Thyroid gland (tissue), 4 donors: ENCODE results near the gene CLEC20A. TPM values are rescaled to one million over a fixed set of nuclear protein-coding genes. Genes with fewer than 3 reads are reported as not detected.

Experiments
- DNase-seq, 2 donors: peaks; one replicate each; pipeline ENCODE4 v3.0.0-alpha.2; 2019
- H3K27ac ChIP-seq, 3 donors: fragments of 200-600 bp; sonication (generic); 1 replicate in 2 of 3; 2 replicates in 1 of 3; pipeline ENCODE4 v1.5.1; 2016 to 2019; ENCODE audit warnings: mild to moderate bottlenecking in 1 of 3, moderate library complexity in 1 of 3
- H3K27me3 ChIP-seq: fragments of 200-600 bp; sonication (generic); one replicate; pipeline ENCODE4 v1.5.1; 2019
- H3K36me3 ChIP-seq, 2 donors: fragments of 200-600 bp; sonication (generic); one replicate each; pipeline ENCODE4 v1.5.1; 2016 to 2019
- H3K4me1 ChIP-seq, 2 donors: fragments of 200-600 bp; sonication (generic); one replicate each; pipeline ENCODE4 v1.5.1; 2017 to 2019
- H3K4me3 ChIP-seq, 3 donors: fragments of 200-600 bp; sonication (generic); replicated peaks in 1 of 3; 1 replicate in 2 of 3; 2 replicates in 1 of 3; pipeline ENCODE4 v1.5.1; 2016; ENCODE audit warnings: mild to moderate bottlenecking in 1 of 3
- H3K9me3 ChIP-seq: fragments of 200-600 bp; sonication (generic); one replicate; pipeline ENCODE4 v1.5.1; 2017
- POLR2A ChIP-seq, 2 donors: fragments of 450-650 bp; IDR thresholded peaks; one replicate each; pipeline ENCODE4 v1.6.1; 2017; ENCODE audit warnings: antibody characterized with exemption in 2 of 2, mild to moderate bottlenecking in 2 of 2, moderate library complexity in 1 of 2
- WGBS, 2 donors: methylation state at CpG; one replicate each; pipeline ENCODE4 v1.1.5; 2017; 5-methylcytosine and 5-hydroxymethylcytosine counted together
- intact Hi-C: fragments of 100-400 bp; cut with DNase I; formaldehyde crosslinking; loops from one replicate; pipeline ENCODE4 v1.15.1; 2023
- total RNA-seq, 4 donors: library from RNA; depleted of rRNA; stranded (reverse); fragments of >200 nt; gene quantifications; one replicate each; pipeline ENCODE4 v1.2.3, GENCODE V29; 2016
- TF ChIP-seq, protein P1 (sequence below), 6 experiments: fragments of 200-600 bp in 3 of 6; fragments of 450-650 bp in 3 of 6; sonication (generic) in 3 of 6; IDR thresholded peaks; one replicate each; pipeline ENCODE4 v1.5.1; 2016 to 2019; ENCODE audit warnings: antibody characterized with exemption in 6 of 6, mild to moderate bottlenecking in 2 of 6, inconsistent platforms in 1 of 6, moderate library complexity in 1 of 6

The CLEC20A gene
- not detected for total RNA-seq

DNA sequence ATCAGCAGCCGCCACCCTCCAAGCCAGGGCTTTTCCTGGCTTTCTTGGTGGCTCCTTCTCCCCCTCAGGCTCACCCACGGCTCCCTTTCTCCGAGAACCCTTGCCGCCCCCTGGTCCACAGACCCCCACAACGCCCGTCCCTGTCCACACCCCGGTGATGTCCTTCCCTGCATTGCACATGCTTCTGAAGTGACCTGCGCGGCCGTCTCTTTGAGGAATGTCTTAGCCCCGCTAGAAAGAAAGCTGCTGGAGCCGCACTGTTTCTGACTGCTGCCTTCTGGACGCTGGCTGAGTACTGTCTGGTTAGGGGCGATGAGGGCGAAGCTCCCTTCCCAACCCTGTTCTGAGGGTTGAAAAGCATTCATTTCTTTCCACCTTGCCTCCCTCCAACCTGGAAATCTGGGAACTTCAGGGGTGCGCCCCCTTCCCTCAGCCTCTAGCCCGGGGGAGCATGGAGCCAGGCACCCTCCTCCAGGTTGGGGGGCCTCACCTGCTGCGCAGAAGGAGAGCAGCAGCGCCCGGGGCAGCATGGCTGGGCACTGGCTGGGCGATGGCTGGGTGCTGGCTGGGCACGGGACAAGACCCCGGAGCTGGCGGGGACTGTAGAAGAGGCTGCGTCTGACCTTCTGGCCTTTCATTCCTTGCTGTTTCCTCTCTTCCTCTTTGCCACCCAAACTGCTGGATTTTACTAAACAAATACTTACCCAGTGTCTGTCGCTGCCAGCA lies at the start of gene CLEC20A:
CLEC20A (minus strand) TSS at position 555 of the 726 bp plus-strand sequence; CDS start at position 530, 25 bp downstream.
- Histone ChIP-seq H3K4me1 (no peaks in the 10 kb centered on the region), H3K4me3 (no peak within 1 kb of the TSS), H3K36me3 (no peaks in the 10 kb centered on the region), H3K27me3 (no peaks in the 10 kb centered on the region), H3K9me3 (no peaks in the 10 kb centered on the region), H3K27ac (no peak within 1 kb of the TSS)
- intact Hi-C loops = no loop called here
- WGBS, 2 donors = 95 to 96% methylated on average over 26 of the region's 26 CpGs
- no peak for TF ChIP-seq POLR2A (IDR thresholded peaks at IDR 0.05)
- TF ChIP-seq, protein P1, sequence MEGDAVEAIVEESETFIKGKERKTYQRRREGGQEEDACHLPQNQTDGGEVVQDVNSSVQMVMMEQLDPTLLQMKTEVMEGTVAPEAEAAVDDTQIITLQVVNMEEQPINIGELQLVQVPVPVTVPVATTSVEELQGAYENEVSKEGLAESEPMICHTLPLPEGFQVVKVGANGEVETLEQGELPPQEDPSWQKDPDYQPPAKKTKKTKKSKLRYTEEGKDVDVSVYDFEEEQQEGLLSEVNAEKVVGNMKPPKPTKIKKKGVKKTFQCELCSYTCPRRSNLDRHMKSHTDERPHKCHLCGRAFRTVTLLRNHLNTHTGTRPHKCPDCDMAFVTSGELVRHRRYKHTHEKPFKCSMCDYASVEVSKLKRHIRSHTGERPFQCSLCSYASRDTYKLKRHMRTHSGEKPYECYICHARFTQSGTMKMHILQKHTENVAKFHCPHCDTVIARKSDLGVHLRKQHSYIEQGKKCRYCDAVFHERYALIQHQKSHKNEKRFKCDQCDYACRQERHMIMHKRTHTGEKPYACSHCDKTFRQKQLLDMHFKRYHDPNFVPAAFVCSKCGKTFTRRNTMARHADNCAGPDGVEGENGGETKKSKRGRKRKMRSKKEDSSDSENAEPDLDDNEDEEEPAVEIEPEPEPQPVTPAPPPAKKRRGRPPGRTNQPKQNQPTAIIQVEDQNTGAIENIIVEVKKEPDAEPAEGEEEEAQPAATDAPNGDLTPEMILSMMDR (IDR thresholded peaks at IDR 0.05) = no peak
- DNase-seq = no peak

DNA sequence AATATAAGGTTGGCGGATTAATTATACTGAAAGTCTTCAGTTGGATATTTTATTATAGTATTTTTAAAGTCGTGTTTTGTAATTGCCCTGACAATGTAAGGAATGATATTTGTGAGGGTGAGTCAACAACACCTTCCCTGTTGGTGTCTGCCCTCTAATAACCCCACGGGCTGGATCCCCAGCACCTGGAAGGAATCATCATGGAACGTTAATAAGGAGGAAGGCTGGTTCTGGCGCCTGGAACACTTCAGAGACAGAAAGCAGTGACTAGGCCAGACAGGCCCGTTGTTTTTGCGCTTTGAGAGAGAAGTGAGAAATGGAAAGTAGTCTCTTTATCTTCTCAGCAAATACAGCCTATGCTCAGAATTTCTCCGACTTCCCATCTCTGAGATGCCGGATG lies 47.8 kb upstream of the CLEC20A start:
- Histone ChIP-seq H3K27ac (no peak overlapping the region), H3K27me3 (no peaks in the 10 kb centered on the region), H3K36me3 (no peaks in the 10 kb centered on the region), H3K4me3 (no peak overlapping the region), H3K4me1 (peaks cover 5 to 14% of the 10 kb centered on the region in 2 donors), H3K9me3 (no peaks in the 10 kb centered on the region)
- no peak for TF ChIP-seq POLR2A (IDR thresholded peaks at IDR 0.05)
- TF ChIP-seq, protein P1 (IDR thresholded peaks at IDR 0.05) = no peak
- intact Hi-C loops = loop anchor here (5.0 kb wide), 1 partner anchor 458 kb away; no protein-coding TSS in a partner anchor
- 83 to 86% methylated on average over 9 of the region's 9 CpGs for WGBS, 2 donors
- DNase-seq = no peak

DNA sequence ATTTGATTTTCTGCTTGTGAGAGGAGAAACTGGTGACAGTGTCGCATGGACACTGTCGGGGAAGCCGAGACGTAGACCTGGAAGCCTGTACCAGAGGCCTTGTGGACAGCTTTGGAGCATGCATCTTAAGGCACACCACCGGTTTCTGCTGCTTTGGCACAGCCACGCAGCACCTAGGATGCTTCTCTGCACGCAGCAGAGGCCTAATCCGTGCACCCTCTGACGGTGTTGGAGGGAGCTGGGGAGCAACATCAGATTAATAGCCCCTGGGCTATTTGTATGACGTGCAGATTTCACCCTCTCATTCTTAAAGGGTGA lies 46.5 kb upstream of the CLEC20A start:
- H3K27me3 ChIP-seq = no peaks in the 10 kb centered on the region
- peaks cover 5 to 14% of the 10 kb centered on the region in 2 donors for H3K4me1 ChIP-seq
- DNase-seq = no peak
- no peaks in the 10 kb centered on the region for H3K36me3 ChIP-seq
- peak overlapping the region; percentile 33 to 82 (median 60) for H3K4me3 ChIP-seq
- no peaks in the 10 kb centered on the region for H3K9me3 ChIP-seq
- intact Hi-C loops = loop anchor here (2.0 to 5.0 kb wide), 2 partner anchors 210 to 459 kb away; no protein-coding TSS in a partner anchor
- TF ChIP-seq, protein P1 (IDR thresholded peaks at IDR 0.05) = no peak
- TF ChIP-seq POLR2A (IDR thresholded peaks at IDR 0.05) = no peak
- 23 to 36% methylated on average over 7 of the region's 10 CpGs for WGBS, 2 donors
- H3K27ac ChIP-seq = peak overlapping the region; percentile 33 to 80 (median 79)

DNA sequence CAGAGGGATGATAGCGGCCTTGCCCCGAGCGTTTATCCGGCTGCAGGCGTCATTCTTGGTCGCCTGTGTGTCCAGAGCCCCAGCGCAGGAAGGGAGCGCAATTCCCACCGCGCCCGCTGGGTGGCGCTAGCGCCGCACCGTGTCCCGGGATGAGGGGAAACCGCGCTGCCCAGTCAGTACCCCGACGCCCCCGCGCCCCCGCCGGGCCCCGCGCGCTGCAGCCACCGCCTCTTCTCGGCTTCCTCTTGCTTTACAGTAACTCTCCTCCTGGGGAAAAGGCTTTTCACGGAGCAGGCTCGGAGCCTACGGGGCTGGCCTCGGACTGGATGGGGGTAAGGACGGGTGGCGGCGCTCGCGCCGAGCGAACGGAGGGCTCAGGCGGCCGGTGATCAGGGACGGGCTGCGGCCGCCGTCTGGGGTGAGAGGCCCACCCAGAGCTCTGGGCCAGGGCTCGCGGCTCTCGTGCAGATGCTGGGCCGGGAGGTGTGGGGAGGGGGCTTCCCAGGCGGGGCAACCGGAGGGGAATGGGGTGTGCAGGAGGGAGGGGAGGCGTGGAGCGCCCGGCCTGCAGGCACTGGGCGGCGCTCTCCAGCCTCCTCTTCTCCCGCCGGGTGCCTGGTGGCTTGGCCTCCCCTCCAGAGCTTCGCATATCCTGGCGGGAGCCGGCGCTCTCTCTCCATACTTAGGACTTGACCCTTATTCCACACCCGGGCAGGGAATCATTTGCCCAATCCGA lies 46.0 kb upstream of the CLEC20A start:
- H3K27me3 ChIP-seq = no peaks in the 10 kb centered on the region
- intact Hi-C loops = loop anchor here (2.0 to 5.0 kb wide), 2 partner anchors 210 to 460 kb away; no protein-coding TSS in a partner anchor
- H3K27ac ChIP-seq = peak overlapping the region; percentile 33 to 80 (median 79)
- H3K4me3 ChIP-seq = peak overlapping the region; percentile 33 to 82 (median 60)
- peaks cover 5 to 14% of the 10 kb centered on the region in 2 donors for H3K4me1 ChIP-seq
- 1% methylated on average over 21 of the region's 66 CpGs; no CpG with 5 or more reads in 1 of the 2 donors for WGBS, 2 donors
- no peaks in the 10 kb centered on the region for H3K9me3 ChIP-seq
- no peak for TF ChIP-seq POLR2A (IDR thresholded peaks at IDR 0.05)
- TF ChIP-seq, protein P1 (IDR thresholded peaks at IDR 0.05) = peak; percentile 88 to 98 (median 96)
- DNase-seq = peak; percentile 87
- no peaks in the 10 kb centered on the region for H3K36me3 ChIP-seq
